ENCODE measurements around the gene OR5W2.
"Not testable (repeated sequence)": the region's sequence is repeated elsewhere in the genome, so short reads cannot be mapped to it uniquely, and the experiment has no call there.

Gene OR5W2

GRCh38 chr11:55914482-55914881 lies at the start of gene OR5W2:
Gene OR5W2 (minus strand): TSS chr11:55914582. CDS start chr11:55914582, 0 bp downstream.
- Histone ChIP-seq H3K4me3 (ENCODE audit: low read depth, low read length) (no peak within 1 kb of the TSS), H3K4me1 (ENCODE audit: control insufficient read depth, insufficient read depth, low read length, unreplicated experiment) (no peaks in the 10 kb centered on the region), H2AFZ (ENCODE audit: low read length, unreplicated experiment) (no peak within 1 kb of the TSS), H3K79me2 (ENCODE audit: control insufficient read depth, insufficient read depth, low read length, unreplicated experiment) (no peaks in the 10 kb centered on the region), H3K27me3 (ENCODE audit: insufficient read depth, low read length) (no peaks in the 10 kb centered on the region), H3K27ac (ENCODE audit: low read depth, low read length) (no peak within 1 kb of the TSS), H3K36me3 (ENCODE audit: insufficient read depth, low read length) (no peaks in the 10 kb centered on the region)

GRCh38 chr11:55956521-55956920 lies 42.1 kb upstream of the OR5W2 start:
- Histone ChIP-seq H2AFZ (ENCODE audit: low read length, unreplicated experiment) (no peak overlapping the region), H3K27ac (ENCODE audit: low read depth, low read length) (no peak overlapping the region), H3K79me2 (ENCODE audit: control insufficient read depth, insufficient read depth, low read length, unreplicated experiment) (no peaks in the 10 kb centered on the region), H3K36me3 (ENCODE audit: insufficient read depth, low read length) (no peaks in the 10 kb centered on the region), H3K27me3 (ENCODE audit: insufficient read depth, low read length) (no peaks in the 10 kb centered on the region), H3K4me3 (ENCODE audit: low read depth, low read length) (no peak overlapping the region), H3K4me1 (ENCODE audit: control insufficient read depth, insufficient read depth, low read length, unreplicated experiment) (no peaks in the 10 kb centered on the region)

GRCh38 chr11:55949330-55949729 lies 34.9 kb upstream of the OR5W2 start:
- Histone ChIP-seq H3K4me1 (ENCODE audit: control insufficient read depth, insufficient read depth, low read length, unreplicated experiment) (no peaks in the 10 kb centered on the region), H3K27ac (ENCODE audit: low read depth, low read length) (no peak overlapping the region), H3K4me3 (ENCODE audit: low read depth, low read length) (no peak overlapping the region), H3K27me3 (ENCODE audit: insufficient read depth, low read length) (no peaks in the 10 kb centered on the region), H3K79me2 (ENCODE audit: control insufficient read depth, insufficient read depth, low read length, unreplicated experiment) (no peaks in the 10 kb centered on the region), H3K36me3 (ENCODE audit: insufficient read depth, low read length) (no peaks in the 10 kb centered on the region), H2AFZ (ENCODE audit: low read length, unreplicated experiment) (no peak overlapping the region)

- Histone ChIP-seq H3K4me1 (ENCODE audit: control insufficient read depth, insufficient read depth, low read length, unreplicated experiment) (no peaks in the 10 kb centered on the region), H3K4me3 (ENCODE audit: low read depth, low read length) (no peak overlapping the region), H3K36me3 (ENCODE audit: insufficient read depth, low read length) (no peaks in the 10 kb centered on the region), H2AFZ (ENCODE audit: low read length, unreplicated experiment) (no peak overlapping the region), H3K27me3 (ENCODE audit: insufficient read depth, low read length) (no peaks in the 10 kb centered on the region), H3K27ac (ENCODE audit: low read depth, low read length) (no peak overlapping the region), H3K79me2 (ENCODE audit: control insufficient read depth, insufficient read depth, low read length, unreplicated experiment) (no peaks in the 10 kb centered on the region)
Measured at GRCh38 chr11:55942785-55943392, 28.5 kb upstream of the OR5W2 start.

- H2AFZ ChIP-seq (ENCODE audit: low read length, unreplicated experiment) = no peak within 1 kb of the TSS
- H3K4me3 ChIP-seq (ENCODE audit: low read depth, low read length) = no peak within 1 kb of the TSS
- no peaks in the 10 kb centered on the region for H3K4me1 ChIP-seq (ENCODE audit: control insufficient read depth, insufficient read depth, low read length, unreplicated experiment)
- no peaks in the 10 kb centered on the region for H3K27me3 ChIP-seq (ENCODE audit: insufficient read depth, low read length)
- no peaks in the 10 kb centered on the region for H3K79me2 ChIP-seq (ENCODE audit: control insufficient read depth, insufficient read depth, low read length, unreplicated experiment)
- H3K36me3 ChIP-seq (ENCODE audit: insufficient read depth, low read length) = no peaks in the 10 kb centered on the region
- no peak within 1 kb of the TSS for H3K27ac ChIP-seq (ENCODE audit: low read depth, low read length)
Measured at GRCh38 chr11:55936300-55936699, 21.9 kb upstream of the OR5W2 start, which contains the start of gene OR5I1. Gene OR5I1 (minus strand): TSS chr11:55936400. CDS start chr11:55936400, 0 bp downstream.

- Histone ChIP-seq H3K36me3 (ENCODE audit: insufficient read depth, low read length) (no peaks in the 10 kb centered on the region), H3K4me3 (ENCODE audit: low read depth, low read length) (no peak overlapping the region), H2AFZ (ENCODE audit: low read length, unreplicated experiment) (no peak overlapping the region), H3K27me3 (ENCODE audit: insufficient read depth, low read length) (no peaks in the 10 kb centered on the region), H3K4me1 (ENCODE audit: control insufficient read depth, insufficient read depth, low read length, unreplicated experiment) (no peaks in the 10 kb centered on the region), H3K79me2 (ENCODE audit: control insufficient read depth, insufficient read depth, low read length, unreplicated experiment) (no peaks in the 10 kb centered on the region), H3K27ac (ENCODE audit: low read depth, low read length) (no peak overlapping the region)
Measured at GRCh38 chr11:55920537-55920936, 6.2 kb upstream of the OR5W2 start.

GRCh38 chr11:55902308-55902707 lies 12.1 kb downstream of the OR5W2 start:
- Histone ChIP-seq H3K79me2 (ENCODE audit: control insufficient read depth, insufficient read depth, low read length, unreplicated experiment) (no peaks in the 10 kb centered on the region), H2AFZ (ENCODE audit: low read length, unreplicated experiment) (no peak overlapping the region), H3K4me1 (ENCODE audit: control insufficient read depth, insufficient read depth, low read length, unreplicated experiment) (no peaks in the 10 kb centered on the region), H3K27ac (ENCODE audit: low read depth, low read length) (no peak overlapping the region), H3K36me3 (ENCODE audit: insufficient read depth, low read length) (no peaks in the 10 kb centered on the region), H3K27me3 (ENCODE audit: insufficient read depth, low read length) (no peaks in the 10 kb centered on the region), H3K4me3 (ENCODE audit: low read depth, low read length) (no peak overlapping the region)

GRCh38 chr11:55895216-55895615 lies 19.2 kb downstream of the OR5W2 start:
- no peaks in the 10 kb centered on the region for H3K27me3 ChIP-seq (ENCODE audit: insufficient read depth, low read length)
- H3K4me3 ChIP-seq (ENCODE audit: low read depth, low read length) = no peak overlapping the region
- H3K27ac ChIP-seq (ENCODE audit: low read depth, low read length) = no peak overlapping the region
- no peaks in the 10 kb centered on the region for H3K79me2 ChIP-seq (ENCODE audit: control insufficient read depth, insufficient read depth, low read length, unreplicated experiment)
- no peaks in the 10 kb centered on the region for H3K36me3 ChIP-seq (ENCODE audit: insufficient read depth, low read length)
- no peak overlapping the region for H2AFZ ChIP-seq (ENCODE audit: low read length, unreplicated experiment)
- H3K4me1 ChIP-seq (ENCODE audit: control insufficient read depth, insufficient read depth, low read length, unreplicated experiment) = no peaks in the 10 kb centered on the region

GRCh38 chr11:55885481-55885880 lies 28.9 kb downstream of the OR5W2 start:
- H3K27ac ChIP-seq (ENCODE audit: low read depth, low read length); H2AFZ ChIP-seq (ENCODE audit: low read length, unreplicated experiment): not testable (repeated sequence)

GRCh38 chr11:55884995-55885394 lies 29.4 kb downstream of the OR5W2 start:
- not testable (repeated sequence) for H2AFZ ChIP-seq (ENCODE audit: low read length, unreplicated experiment); H3K27ac ChIP-seq (ENCODE audit: low read depth, low read length); H3K4me3 ChIP-seq (ENCODE audit: low read depth, low read length); H3K27me3 ChIP-seq (ENCODE audit: insufficient read depth, low read length); H3K4me1 ChIP-seq (ENCODE audit: control insufficient read depth, insufficient read depth, low read length, unreplicated experiment); H3K36me3 ChIP-seq (ENCODE audit: insufficient read depth, low read length); H3K79me2 ChIP-seq (ENCODE audit: control insufficient read depth, insufficient read depth, low read length, unreplicated experiment)

More at GRCh38 chr11:55885481-55885880, 28.9 kb downstream of the OR5W2 start:
- H3K4me1 ChIP-seq (ENCODE audit: control insufficient read depth, insufficient read depth, low read length, unreplicated experiment); H3K4me3 ChIP-seq (ENCODE audit: low read depth, low read length); H3K27me3 ChIP-seq (ENCODE audit: insufficient read depth, low read length); H3K79me2 ChIP-seq (ENCODE audit: control insufficient read depth, insufficient read depth, low read length, unreplicated experiment); H3K36me3 ChIP-seq (ENCODE audit: insufficient read depth, low read length): not testable (repeated sequence)

GRCh38 chr11:55882997-55883396 lies 31.4 kb downstream of the OR5W2 start, which contains the start of gene TRIM51:
Gene TRIM51 (plus strand): TSS chr11:55883297. CDS start chr11:55885429, 2,132 bp downstream.
- H2AFZ ChIP-seq (ENCODE audit: low read length, unreplicated experiment); H3K27me3 ChIP-seq (ENCODE audit: insufficient read depth, low read length); H3K27ac ChIP-seq (ENCODE audit: low read depth, low read length); H3K36me3 ChIP-seq (ENCODE audit: insufficient read depth, low read length); H3K4me3 ChIP-seq (ENCODE audit: low read depth, low read length); H3K79me2 ChIP-seq (ENCODE audit: control insufficient read depth, insufficient read depth, low read length, unreplicated experiment); H3K4me1 ChIP-seq (ENCODE audit: control insufficient read depth, insufficient read depth, low read length, unreplicated experiment): not testable (repeated sequence)
